Glomerular visceral epithelial cell (primary cell): ENCODE measurements around the gene HIVEP3.

Experiments
- DNase-seq: peaks from one replicate; pipeline ENCODE4 v3.0.0-alpha.2; 2016; ENCODE audit errors: extremely low spot score

The HIVEP3 gene

DNA sequence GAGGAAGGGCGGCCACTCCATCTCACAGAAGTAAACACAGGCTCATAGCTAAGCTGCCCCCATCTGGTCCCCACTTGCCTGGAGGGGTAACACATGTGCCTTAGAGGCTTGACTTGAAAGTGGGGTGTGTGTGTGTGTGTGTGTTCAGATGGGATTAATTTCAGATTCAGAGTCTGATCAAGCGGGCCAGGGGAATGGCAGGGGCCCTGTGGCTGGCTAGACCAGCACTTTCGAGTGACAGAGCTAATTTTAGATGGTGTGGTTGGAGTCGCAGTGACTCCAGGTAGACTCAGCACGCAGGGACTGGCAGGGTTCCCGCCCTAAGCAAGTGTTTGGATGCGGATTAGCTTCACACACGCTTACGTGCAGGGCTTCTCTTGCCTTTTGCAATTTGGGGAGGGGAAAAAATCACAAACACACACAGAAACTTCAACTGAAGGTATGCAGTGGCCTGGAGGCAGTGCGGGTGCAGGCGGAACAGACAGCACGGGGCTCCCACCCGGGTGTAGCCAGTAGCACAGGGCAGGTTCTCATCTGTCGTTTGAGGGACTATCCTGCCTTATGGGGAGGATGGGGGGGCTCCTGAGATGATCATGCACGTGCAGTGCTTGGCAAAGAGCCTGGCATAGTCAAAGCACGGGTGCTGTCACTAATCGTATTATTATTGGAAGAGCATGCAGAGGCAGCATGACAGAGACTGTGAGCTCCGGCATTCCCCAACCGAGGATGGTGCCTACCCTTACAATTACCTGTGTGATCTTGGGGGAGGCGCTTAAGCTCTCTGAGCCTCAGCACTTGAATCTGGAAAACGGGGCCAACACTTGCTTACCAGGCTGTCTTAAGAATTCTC, 435.5 kb downstream of the HIVEP3 start:
- DNase-seq = no peak

DNA sequence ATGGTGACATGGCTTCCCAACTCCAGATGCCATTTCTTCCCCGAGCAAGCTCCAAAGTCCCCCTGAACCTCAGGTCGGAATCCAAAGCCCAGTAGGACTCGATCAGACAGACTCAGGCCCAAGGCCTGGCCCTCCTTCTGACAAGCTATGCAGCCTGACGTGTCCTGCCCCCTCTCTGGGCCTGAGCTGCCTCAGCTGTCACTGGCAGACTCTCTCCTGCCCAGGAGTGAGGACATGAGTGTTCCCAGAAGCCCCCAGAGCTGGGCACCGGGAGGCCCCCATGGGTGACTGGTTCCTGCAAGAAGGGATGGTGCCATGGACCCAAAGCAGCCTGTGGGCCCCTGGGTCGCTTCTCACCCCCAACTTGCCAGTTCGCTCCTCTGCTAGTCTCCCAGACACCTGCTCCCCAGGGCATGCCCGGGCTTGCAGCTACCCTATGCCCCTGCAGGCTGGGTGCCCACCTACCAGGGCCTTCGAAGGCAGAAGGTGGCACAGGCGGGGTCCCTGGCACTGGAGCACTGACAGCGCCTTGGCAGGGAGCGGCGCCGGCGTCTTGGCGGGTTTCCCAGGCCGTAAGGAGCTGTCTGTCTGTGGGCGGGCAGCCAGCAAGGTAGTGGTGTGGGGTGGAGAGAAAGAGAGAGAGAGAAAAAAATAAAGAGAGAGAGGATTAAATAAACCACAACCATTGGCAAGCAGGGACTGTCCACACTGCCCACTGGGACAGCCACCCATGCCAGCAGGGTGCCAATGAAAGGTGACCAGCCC, 436.5 kb downstream of the HIVEP3 start:
- peak; percentile 86 for DNase-seq

DNA sequence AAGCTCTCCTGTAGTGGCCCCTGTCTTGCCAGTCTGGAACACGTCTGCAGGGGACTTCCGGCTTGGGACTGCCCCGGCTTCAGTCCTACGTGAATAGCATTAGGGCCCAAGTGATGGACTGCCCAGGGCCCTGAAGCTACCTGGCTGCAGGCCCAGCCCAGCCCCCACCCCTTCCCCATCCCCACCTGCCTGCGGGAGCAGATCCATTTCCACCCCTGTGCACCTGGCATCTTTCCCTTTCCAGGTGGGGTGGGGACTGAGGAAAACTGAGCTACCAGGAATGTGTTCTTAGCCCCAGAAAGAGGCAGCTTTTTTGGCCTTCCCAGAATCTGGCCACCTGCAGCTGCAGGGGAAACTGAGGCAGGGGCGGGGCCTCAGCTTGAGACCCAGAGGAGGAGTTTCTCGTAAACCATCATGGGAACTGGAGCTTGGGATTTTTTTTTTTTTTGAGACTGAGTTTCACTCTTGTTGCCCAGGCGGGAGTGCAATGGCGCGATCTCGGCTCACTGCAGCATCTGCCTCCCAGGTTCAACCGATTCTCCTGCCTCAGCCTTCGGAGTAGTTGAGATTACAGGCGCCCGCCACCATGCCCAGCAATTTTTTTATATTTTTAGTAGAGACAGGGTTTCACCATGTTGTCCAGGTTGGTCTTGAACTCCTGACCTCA, 437.5 kb downstream of the HIVEP3 start:
- no peak for DNase-seq

DNA sequence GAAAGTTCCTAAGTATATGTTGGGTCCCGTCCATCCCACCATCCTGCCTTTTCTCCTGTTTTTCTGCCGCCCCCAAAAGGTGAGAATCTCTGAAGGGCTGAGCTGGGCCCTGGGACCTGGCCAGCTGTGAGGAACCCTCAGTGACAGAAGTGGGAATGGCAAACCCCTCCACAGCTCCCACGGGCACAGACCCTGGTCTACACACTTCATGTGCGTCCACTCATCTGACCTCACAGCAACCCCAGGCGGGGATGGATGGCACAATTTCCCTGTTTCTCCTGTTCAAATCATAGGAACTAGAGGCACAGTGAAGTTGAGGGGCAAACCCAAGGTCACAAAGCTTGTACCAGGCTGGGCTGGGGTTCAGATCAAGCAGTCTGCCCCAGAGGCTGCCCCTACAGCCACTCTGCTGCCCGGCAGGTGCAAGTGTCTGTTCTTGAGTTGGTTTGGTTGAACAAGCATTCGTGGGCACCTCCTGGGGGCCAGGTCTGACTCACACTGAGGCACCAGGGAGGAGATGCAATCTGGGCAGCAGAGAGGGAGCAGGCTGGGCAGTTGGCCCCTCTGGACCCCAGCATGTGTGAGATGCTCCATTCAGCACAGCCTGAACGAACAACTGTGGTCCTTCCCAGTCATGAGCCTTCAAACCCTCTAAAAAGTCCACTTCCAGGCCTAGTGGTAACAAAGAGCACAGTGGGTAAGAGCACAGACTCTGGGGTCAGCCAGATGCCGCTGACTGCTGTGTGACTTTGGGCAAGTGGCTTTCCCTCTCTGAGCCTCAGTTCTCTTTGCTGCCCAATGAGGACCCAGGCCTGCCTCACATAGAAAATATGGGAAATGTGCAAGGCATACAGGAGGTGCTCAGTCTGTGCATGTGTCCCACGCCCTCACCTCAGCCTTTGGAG, 438.3 kb downstream of the HIVEP3 start:
- peak; percentile 48 for DNase-seq

DNA sequence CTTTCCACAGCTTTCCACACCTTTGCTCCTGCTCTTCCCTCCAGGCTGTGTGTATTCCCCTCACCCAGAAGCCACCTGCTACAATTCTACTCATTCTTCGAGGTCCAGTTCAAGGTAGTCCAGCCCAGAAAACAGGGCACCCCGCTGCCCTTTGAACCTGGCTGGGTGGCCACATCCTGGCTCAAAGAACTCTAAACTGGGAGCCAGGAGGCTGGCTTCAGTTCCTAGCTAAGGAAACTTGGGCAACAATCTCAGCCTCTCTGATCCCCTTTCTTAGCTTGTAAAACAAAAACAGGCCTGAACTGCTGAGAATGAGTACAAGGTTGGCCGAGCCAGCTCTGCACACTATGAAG, 438.9 kb downstream of the HIVEP3 start:
- no peak for DNase-seq

DNA sequence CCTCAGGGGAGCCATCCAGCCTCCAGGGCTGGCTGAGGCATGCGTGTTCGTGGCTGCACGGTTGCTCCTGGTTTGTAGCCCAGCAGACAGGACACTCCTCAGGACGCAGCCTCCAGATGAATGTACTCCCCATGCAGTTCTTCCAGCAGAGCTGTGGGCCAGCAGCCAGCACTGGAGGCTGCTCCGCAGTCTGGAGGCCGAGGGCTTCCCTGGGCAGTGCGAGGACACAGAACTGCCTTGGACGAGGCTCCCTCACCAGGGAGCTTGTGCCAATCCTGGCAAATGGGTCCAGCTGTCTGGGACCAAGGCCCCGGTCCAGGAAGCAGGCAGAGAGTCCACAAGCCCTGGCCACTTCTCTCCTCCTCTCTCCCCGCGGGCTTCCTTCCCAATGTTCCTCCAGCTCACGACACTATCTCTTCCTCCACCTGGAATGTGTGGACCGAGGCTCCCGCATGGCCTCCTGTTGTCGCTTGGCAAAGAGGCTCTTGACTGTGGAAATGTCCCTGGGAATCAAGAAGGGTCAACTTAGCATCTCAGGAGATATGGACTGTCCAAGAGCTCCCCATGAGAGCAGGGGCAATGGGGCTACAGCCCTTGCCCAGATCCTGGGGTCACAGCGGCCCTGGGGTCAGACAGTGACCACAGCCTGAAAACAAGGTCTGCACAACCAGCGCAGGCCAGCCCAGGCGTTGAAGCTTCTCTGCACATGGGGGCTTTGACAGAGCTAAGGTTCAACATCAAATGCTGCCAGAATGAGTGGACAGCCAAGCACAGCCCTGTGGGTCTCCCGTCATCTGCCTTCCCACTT, 439.5 kb downstream of the HIVEP3 start:
- no peak for DNase-seq

DNA sequence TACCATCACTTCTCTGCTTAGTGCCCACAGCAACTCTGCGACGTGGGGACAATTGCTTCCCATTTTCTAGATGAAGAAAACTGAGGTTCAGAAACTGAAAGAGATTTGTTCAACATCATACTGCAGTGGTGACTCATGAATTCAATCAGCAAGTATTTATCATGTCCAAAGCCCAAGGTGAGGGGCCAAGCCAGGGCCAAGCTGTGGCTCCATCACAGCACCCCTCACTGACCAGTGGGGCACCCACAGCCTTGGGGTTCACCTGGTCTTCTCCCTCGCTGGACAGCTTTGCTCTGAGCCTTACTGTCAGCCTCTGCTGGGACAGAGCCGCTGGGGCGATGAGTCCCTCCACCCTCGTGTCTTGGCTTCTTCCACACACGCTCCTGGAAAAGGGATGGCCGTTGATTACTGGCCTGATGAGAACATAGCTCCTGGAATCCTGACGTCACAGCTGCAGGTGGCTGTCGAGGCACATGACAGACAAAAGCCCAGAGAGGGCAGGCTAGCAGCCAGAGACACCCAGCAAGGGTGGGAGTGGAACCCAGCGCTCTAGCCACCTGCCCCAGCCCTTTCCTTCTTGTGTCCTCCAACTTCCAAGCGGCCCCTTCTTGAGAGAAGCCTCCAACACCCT, 440.5 kb downstream of the HIVEP3 start:
- DNase-seq = no peak

DNA sequence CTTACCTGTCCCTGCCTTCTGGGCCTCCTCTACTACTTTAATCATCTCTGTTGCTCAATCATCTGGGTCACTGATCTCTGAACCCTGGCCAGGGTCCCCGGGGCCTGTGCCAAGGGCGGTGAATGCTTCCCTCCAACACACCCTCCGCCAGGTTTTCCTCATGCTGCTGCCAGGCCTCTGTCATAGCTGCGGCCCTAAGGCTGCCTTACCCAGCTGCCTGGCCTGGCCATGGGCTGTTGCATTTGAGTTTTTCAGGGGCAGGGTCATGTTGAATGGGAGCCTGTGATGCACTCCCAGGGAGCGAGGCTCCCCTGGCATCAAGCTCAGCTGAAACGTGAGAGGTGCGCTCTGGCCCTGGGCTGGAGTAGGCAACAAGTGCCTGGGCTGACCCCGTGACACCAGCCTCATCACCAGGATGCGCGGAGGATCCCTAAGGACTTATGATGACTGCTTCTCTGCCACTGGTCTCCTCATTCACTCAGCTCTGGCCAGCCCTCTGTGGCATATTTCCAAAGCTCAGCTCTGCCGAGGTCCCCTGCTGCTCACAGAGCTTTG, 441.8 kb downstream of the HIVEP3 start:
- no peak for DNase-seq

DNA sequence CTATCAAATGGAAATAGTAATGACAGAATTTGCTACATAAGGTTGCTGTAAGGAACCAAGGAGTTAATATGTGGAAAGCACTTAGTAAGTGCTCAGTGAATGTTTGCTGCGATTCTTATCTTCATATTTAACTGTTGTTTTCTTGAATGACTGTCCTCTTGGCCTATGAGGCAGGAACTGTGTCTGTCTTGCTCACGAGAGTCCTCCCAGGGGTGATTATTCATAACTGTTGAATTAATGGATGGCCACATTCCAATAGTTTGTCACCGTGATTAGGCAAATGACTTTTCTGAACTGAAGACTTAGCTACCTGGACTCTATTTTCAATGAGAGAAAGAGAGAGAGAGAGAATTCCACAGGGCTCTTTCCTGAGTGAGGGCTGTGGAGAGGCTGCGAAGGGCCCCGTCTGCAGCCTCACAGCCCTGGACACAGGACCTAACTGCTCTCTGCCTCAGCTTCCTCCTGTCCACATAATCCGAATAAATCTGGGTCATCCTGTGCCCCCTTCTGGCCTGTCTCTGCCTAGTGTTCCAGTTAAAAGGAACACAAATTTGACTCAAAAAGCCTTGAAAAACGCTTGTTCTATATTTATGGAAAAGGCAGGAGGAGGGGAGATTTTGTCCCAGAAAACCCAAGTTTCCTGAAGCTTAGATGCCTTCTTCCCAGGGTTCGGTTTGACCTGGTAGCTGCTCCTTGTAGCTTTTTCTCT, 442.7 kb downstream of the HIVEP3 start:
- DNase-seq = no peak

DNA sequence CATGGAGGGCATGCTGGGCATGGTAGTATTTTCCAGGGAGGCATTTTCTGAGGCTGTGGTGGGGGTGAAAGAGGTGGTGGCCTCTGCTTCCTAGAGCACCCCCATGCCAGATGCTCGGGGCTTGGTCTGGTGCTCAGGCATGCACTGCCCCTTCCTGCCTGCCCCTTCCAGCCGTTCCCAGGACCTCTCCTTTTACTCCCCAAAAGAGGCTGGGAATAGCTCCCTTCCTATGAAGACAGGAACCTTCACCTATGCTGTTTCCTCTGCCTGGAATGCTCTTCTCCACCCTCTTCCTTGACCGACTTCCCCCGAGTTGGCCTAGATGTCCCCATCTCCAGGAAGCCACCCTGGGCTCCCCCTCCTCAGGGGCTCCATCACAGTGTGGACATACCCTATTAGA, 443.4 kb downstream of the HIVEP3 start:
- no peak for DNase-seq

DNA sequence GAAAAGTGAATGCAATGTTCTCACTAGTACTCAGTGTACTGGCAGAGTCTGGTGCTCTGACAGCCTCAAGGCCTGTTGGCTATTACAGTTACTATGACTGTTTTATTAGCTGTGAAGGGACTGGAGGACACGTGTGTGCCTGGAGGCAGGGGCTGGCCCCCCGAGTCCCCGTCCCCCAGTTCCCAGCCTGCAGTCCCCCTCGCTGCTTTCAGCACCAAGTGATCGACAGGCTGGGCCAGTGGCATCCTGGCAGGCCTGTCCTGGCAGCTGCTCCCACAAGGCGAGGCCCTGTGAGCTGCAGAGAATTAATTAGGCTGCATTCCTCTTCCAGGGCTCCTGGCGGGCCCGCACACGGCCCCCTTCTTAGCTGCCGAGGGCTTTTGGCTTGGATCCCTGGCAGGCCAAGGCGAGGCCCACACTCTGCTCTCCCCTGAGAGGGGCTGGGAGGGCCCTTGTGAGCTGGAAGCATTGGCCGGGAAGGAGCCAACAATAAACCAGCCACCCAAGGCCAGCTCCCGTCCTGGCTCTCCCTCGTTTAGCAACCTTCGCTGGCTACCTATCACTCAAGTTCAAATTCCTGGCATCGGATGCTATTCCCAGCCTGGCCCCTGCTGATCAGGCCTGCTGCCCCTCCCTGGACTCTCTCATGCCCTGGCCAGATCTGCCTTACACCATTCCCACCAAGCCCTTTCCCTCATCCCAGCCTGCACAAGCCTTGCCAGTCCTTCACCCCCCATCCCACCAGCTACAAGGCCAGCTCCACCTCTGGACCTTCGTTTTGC, 444.0 kb downstream of the HIVEP3 start:
- no peak for DNase-seq

DNA sequence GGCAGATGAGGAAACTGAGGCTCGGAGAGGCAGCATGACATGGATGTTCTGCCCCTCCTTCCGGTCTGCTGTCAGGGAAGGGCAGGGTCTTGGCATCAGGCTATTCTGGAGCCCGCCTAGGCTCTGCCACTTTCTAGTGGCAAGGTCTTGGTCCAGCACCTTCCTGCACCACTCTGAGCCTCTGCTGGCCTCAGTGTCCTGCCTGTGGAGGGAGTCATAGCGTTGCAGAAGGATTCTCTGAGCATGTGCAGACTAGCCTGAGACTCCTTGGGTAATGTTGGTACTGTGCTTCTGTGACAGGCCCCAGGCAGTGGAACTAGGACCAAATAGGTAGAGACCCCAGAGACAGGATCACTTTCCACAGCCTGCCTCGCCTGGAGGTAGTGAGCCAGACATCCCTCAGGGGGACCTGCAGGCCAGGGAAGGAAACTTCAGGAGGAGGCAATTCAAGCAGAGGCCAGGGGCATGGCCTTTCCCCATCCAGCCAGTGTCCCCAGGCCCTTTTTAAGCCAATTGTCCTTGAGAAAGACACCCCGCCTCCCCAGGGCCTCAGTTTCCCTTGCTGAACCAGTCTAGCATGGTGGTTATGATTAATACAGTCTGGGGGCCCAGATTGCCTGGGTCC, 444.9 kb downstream of the HIVEP3 start:
- DNase-seq = no peak

DNA sequence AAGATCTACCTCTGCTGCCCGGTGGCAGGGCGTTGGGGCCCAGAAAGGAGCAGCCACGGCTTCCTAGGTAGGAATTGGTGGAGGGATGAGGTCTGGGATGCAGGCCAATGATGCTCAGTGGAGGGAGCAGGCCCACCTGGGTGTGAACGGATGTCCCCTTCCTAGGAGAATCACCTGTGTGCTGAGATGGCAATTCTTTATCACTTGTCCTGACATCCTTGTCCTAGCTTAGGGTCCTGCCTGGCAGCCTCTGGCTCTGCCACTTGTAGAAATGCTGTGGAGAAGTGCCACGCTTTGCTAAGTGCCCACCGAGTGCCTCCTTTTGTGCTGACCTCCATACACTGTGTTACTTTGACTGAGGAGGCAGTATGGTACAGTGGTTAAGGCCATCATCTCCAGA, 447.1 kb downstream of the HIVEP3 start:
- no peak for DNase-seq

DNA sequence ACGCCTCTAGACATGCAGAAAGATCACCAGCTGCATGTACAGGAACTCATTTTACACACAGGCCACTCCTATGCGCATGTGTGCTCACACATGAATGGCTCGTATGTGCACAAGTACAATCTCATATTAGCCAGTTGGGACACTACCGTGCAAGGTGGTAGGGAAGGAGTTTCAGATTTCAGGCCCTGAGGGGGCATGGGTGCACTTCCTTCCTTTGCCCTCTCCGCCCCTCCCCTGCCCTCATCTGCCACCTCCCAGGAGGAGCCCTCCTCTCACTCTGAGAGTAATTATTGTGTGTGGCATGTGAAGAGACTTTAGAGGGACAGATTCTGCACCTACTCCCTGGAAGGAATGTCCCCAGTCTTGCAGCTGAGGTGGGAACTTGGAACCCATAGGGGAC, 449.0 kb downstream of the HIVEP3 start:
- DNase-seq = no peak

DNA sequence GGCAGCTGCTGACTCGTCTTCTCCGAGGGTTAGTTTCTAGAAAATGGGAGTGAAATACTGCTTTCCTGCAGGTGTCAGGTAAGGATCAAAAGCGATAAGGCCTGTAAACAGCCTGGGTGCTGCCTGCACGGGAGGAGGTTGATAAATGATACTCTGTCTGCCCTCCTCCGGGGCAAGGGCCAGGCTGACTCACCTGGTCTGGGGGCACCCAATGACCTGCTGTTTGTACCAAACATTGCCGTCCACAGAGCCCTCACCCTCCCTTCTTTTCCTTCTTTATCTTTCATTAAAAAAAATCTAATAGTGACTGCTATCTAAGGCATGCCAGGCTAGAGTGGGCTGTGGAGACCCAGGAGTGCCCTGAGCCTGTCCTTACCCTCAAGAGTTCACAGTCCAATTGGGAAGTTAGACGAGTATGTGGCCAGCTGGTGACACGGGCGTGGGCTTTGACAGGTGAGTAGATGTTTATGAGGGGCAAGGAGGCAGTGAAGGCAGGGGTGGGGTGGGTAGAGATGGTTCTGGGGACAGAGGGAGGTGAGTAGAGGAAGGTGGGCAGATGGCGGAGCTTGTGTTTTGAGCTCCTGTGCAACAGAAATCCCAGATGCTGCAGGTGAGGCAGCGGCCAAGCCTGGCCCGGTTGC, 450.5 kb downstream of the HIVEP3 start:
- no peak for DNase-seq

DNA sequence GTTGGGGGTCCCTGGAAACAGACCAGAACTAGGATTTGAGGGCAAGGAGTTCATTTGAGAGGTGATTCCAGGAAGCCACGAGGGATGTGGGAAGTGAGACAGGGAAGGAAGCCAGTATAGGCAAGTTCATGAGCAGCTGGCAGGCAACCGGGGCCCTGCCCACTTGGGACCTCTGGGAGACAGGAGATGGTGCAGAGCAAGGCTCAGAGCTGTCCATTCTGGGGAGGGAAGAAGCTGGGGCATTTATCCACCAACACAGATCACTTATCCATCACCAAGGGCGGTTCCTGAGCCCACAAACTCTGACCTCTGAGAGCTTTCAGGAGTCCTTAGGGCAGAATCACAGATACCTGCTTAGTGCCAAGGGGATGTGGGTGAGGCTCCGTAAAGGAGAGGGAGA, 451.0 kb downstream of the HIVEP3 start:
- no peak for DNase-seq

DNA sequence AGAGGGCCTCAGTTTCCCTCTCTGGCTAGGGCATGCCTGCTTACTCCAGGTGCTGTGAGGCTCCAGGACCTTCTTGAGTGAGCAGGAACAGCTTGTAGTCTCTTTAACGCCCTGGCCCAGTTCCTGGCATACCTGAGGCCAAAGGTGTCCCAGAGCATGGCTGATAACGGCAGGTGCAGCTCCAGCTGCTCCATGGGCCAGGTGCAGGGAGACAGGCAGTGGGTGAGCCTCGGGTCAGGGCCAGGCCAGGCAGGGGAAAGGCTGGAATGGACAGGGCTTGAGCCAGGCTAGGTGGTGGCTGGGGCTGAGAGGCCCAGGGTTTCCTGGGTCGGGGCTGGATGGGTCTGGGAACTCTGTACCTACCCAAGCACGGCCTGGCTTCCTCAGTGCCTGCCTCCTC, 452.6 kb downstream of the HIVEP3 start:
- no peak for DNase-seq

DNA sequence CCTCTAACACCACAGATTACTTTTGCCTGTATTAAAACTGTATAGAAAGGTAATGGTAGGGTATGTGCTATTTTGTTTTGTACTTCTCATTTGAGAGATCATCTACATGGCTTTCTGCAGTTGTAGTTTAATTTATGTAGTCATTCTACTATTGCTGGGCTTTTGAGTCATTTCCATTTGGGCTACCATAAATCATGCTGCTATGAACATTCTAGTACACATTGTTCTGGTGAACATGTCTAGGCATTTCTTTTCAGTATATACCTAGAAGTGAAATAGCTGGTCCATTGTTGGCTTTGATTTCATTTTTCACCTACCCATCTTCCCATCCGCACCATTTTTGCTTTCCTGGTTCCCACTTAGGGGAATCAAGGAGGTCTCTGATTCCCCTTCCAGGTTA, 453.0 kb downstream of the HIVEP3 start:
- no peak for DNase-seq
